ENCODE measurements around the gene ENDOG. TPM values are rescaled to one million over a fixed set of nuclear protein-coding genes. Genes with fewer than 3 reads are reported as not detected.
"Not testable (repeated sequence)": the region's sequence is repeated elsewhere in the genome, so short reads cannot be mapped to it uniquely, and the experiment has no call there.

Gene ENDOG
- total RNA-seq, 4 donors from 2014 or later, result 2.1 to 22.0 (median 9.1) TPM

DNA sequence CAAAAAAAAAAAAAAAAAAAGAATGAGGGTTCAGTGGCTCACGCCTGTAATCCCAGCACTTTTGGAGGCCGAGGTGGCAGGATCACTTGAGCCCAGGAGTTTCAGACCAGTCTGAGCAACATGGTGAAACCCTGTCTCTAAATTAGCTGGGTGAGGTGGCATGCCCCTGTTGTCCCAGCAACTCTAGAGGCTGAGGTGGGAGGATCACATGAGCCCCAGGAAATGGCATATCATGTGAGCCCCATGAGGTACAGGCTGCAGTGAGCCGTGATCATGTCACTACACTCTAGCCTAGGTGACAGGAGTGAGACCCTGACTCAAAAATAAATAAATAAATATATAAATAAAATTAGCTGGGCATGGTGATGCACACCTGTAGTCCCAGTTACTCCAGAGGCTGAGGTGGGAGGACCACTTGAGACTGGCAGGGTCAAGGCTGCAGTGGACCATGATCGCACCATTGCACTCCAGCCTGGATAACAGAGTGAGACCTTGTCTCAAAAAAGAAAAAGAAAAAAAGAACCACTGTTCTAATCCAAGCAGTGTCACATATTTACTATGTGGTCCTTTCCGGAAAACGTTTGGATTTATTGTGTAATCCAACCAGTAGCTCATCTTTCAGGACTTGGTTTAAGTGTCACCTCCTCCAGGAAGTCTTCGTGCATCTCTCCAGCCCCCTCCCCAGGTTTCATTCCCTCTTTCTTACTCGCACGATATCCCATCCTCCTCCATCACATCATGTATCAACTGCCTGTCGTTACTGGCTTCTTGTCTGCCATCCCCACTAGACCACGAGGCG, 23.6 kb downstream of the ENDOG start:
- H3K27me3 ChIP-seq, result no peaks in the 10 kb centered on the region
- no peaks in the 10 kb centered on the region for H3K4me1 ChIP-seq
- no peak overlapping the region for H3K4me3 ChIP-seq
- intact Hi-C loops (cut with DNase I; ENCODE audit: low total_unique reads), result no loop called here
- no peaks in the 10 kb centered on the region for H3K9me3 ChIP-seq
- TF ChIP-seq, protein P1, sequence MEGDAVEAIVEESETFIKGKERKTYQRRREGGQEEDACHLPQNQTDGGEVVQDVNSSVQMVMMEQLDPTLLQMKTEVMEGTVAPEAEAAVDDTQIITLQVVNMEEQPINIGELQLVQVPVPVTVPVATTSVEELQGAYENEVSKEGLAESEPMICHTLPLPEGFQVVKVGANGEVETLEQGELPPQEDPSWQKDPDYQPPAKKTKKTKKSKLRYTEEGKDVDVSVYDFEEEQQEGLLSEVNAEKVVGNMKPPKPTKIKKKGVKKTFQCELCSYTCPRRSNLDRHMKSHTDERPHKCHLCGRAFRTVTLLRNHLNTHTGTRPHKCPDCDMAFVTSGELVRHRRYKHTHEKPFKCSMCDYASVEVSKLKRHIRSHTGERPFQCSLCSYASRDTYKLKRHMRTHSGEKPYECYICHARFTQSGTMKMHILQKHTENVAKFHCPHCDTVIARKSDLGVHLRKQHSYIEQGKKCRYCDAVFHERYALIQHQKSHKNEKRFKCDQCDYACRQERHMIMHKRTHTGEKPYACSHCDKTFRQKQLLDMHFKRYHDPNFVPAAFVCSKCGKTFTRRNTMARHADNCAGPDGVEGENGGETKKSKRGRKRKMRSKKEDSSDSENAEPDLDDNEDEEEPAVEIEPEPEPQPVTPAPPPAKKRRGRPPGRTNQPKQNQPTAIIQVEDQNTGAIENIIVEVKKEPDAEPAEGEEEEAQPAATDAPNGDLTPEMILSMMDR (IDR thresholded peaks at IDR 0.05), result no peak
- TF ChIP-seq POLR2A (IDR thresholded peaks at IDR 0.05), result no peak
- no peaks in the 10 kb centered on the region for H3K36me3 ChIP-seq
- H3K27ac ChIP-seq, result no peak overlapping the region
- DNase-seq, result no peak

DNA sequence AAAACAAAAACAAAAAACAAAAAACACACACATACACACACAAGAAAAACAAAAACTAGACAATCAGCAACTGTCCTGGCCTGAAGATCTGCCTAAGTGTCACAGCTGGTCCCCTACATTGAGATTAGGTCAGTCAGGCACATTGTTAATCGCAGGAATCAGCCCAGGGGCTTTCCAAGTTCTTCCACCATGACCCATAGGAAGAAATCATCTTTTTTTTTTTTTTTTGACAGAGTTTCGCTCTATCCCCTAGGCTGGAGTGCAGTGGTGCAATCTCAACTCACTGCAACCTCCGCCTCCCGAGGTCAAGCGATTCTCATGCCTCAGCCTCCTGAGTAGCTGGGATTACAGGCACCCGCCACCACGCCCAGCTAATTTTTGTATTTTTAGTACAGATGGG, 24.9 kb downstream of the ENDOG start:
- H3K4me1 ChIP-seq; H3K4me3 ChIP-seq; H3K9me3 ChIP-seq; intact Hi-C loops (cut with DNase I; ENCODE audit: low total_unique reads); DNase-seq; H3K36me3 ChIP-seq; H3K27ac ChIP-seq; H3K27me3 ChIP-seq: not testable (repeated sequence)

DNA sequence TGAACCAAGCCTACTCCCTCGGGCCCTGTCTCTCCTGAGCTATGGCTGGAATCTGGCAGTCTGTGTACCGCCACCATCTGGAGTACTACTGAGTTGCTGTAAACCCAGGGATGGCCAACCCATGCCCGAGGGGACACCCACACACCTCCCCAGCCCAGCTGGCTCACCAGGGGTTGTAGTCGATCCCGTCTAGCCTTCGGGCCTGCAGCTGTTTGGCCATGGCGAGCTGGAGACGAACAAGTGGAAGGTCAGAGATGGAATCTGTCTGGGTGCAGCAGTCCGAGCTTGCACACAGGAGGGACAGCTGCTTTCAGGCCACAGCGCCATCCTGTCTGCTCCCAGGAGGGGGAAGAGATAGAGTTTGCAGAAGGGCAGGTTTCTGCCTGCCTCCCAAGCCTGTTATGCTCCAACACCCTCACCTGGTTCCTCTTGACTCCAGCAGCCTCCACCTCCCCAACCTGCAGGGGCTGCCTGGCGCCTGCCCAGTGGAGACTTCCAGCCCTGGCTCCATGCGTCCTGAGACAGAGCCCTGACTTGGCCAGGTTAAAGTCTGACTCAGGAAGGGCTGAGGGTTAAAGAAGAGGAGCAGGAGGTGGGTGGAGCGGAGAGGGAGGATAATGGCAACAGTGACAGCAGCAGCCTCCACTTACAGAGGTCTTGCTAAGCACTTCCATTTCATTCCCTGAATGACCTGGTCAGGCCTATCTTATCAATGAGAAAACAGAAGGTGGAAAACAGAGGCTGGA, 27.1 kb downstream of the ENDOG start:
- Histone ChIP-seq H3K9me3 (no peaks in the 10 kb centered on the region), H3K4me1 (no peaks in the 10 kb centered on the region), H3K27me3 (no peaks in the 10 kb centered on the region), H3K36me3 (no peaks in the 10 kb centered on the region), H3K27ac (no peak overlapping the region), H3K4me3 (no peak overlapping the region)
- intact Hi-C loops (cut with DNase I; ENCODE audit: low total_unique reads), result no loop called here
- no peak for TF ChIP-seq POLR2A (IDR thresholded peaks at IDR 0.05)
- TF ChIP-seq, protein P1 (IDR thresholded peaks at IDR 0.05), result no peak
- no peak for DNase-seq

DNA sequence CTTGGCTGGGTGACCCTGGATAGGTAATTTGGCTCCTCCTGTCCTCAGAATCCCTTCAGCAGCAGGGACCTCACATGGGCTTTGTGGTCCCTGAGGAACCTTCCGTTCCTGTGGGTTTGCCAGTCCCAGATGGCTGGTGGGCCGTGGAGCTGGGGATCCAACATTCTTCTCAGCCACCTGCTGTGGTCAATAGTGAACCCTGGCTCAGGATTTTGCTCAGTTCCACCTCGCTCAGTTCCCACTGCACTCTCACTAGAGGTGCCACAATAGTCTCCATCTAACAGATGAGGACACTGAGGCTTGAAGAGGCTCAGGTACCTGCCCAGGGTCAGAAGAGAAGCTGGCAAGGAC, 28.4 kb downstream of the ENDOG start:
- H3K4me1 ChIP-seq, result no peaks in the 10 kb centered on the region
- TF ChIP-seq, protein P1 (IDR thresholded peaks at IDR 0.05), result no peak
- no peaks in the 10 kb centered on the region for H3K27me3 ChIP-seq
- DNase-seq, result no peak
- H3K4me3 ChIP-seq, result no peak overlapping the region
- no peaks in the 10 kb centered on the region for H3K36me3 ChIP-seq
- no peak overlapping the region for H3K27ac ChIP-seq
- intact Hi-C loops (cut with DNase I; ENCODE audit: low total_unique reads), result no loop called here
- H3K9me3 ChIP-seq, result no peaks in the 10 kb centered on the region

DNA sequence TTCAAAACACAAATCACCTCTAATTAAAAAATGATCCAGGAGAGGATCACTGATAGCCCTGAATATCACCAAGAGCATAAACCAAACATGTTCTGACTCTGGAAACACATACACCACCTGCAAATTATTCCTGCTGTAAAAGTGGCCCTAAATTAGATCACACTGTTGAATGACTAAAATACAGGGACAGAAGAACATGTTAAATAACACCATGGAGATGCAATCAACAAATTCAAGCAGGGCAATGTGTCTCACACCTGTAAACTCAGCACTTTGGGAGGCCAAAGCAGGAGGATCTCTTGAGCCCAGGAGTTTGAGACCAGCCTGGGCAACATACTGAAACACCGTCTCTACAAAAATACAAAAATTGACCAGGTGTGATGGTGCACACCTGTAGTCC, 29.5 kb downstream of the ENDOG start:
- TF ChIP-seq, protein P1 (IDR thresholded peaks at IDR 0.05), result no peak
- TF ChIP-seq POLR2A (IDR thresholded peaks at IDR 0.05), result no peak
- H3K9me3 ChIP-seq, result no peaks in the 10 kb centered on the region
- DNase-seq, result no peak
- H3K36me3 ChIP-seq, result no peaks in the 10 kb centered on the region
- intact Hi-C loops (cut with DNase I; ENCODE audit: low total_unique reads), result no loop called here
- H3K27ac ChIP-seq, result no peak overlapping the region
- H3K4me1 ChIP-seq, result no peaks in the 10 kb centered on the region
- H3K4me3 ChIP-seq, result no peak overlapping the region
- H3K27me3 ChIP-seq, result no peaks in the 10 kb centered on the region

DNA sequence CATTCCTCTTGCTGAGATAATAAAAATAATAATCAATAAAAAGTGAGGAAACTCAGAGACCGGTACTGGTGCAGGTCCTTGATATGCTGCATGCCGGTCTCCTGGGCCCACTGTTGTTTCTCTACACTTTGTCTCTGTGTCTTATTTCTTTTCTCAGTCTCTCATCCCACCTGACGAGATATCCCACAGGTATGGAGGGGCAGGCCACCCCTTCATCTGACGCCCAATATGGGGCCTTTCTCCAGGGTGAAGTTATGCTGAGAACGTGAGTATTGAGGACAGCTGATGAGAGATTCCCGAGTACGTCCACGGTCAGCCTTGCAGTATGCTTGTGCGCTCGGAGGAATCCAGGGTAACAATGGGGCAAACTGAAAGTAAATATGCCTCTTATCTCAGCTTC, 32.7 kb downstream of the ENDOG start:
- H3K4me1 ChIP-seq; DNase-seq; H3K36me3 ChIP-seq; H3K4me3 ChIP-seq; H3K27ac ChIP-seq; H3K9me3 ChIP-seq; intact Hi-C loops (cut with DNase I; ENCODE audit: low total_unique reads); H3K27me3 ChIP-seq: not testable (repeated sequence)

Data from uterus (tissue), 4 donors.